Fibroblast of mammary gland (primary cell): ENCODE results near the gene PMS1.
A peak's percentile ranks its signal among the peaks of the same experiment; 100 is the strongest.

Experiments used
- DNase-seq: peaks from one replicate; pipeline ENCODE4 v3.0.0-alpha.2; 2010; ENCODE audit warnings: low read depth
- H3K4me3 ChIP-seq: 2 replicates; pipeline ENCODE4 v1.5.1; 2011; ENCODE audit warnings: low read depth, mild to moderate bottlenecking, low read length, moderate library complexity; ENCODE audit not compliant: control insufficient read depth
- TF ChIP-seq, protein P1 (sequence below): conservative IDR thresholded peaks from 2 replicates; pipeline ENCODE4 v1.5.1; 2011; ENCODE audit warnings: low read depth, low read length, inconsistent platforms; ENCODE audit not compliant: control insufficient read depth, insufficient read depth

Gene PMS1

DNA sequence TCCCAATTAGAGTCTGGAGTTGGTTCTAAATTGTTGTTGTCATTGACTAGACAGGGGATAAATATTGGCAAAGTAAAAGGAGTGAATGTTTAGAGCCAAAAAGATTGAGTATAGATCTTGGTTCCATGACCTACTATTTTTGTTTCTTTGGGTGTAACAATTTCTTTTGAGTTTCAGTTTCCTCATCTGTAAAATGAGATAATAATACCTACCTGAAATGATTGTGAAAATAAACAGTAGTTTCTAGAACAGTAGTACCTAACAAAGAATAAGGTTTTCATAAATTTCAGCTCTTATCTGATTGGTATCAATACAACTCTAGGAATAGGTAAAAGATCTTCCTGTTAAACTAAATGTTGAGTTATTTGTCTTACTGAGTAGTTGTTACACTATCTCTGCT is 56.8 kb downstream of the PMS1 start:
- TF ChIP-seq, protein P1, sequence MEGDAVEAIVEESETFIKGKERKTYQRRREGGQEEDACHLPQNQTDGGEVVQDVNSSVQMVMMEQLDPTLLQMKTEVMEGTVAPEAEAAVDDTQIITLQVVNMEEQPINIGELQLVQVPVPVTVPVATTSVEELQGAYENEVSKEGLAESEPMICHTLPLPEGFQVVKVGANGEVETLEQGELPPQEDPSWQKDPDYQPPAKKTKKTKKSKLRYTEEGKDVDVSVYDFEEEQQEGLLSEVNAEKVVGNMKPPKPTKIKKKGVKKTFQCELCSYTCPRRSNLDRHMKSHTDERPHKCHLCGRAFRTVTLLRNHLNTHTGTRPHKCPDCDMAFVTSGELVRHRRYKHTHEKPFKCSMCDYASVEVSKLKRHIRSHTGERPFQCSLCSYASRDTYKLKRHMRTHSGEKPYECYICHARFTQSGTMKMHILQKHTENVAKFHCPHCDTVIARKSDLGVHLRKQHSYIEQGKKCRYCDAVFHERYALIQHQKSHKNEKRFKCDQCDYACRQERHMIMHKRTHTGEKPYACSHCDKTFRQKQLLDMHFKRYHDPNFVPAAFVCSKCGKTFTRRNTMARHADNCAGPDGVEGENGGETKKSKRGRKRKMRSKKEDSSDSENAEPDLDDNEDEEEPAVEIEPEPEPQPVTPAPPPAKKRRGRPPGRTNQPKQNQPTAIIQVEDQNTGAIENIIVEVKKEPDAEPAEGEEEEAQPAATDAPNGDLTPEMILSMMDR: no peak
- H3K4me3 ChIP-seq: no peak overlapping the region
- DNase-seq: no peak

DNA sequence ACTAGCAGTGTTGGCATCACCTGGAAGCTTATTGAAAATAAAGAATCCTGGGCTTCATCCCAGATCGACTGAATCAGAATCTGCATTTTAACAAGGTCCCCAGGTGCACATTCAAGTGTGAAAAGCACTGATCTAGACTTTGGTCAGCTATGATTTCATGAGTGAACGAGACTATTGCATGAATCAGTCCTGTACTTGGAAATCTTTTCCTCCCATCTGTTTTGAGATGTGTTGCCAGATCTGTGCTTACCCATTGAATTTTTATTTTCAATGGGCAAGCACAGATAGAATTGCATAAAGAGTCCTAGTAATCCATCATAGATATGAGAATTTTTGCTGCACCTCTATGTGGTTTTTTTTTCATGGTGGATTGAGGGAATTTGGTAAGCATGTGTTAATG is 64.0 kb downstream of the PMS1 start:
- peak; percentile 49 for DNase-seq
- TF ChIP-seq, protein P1: no peak
- H3K4me3 ChIP-seq: no peak overlapping the region

GRCh38 chr2:189849550-189849949 is 65.3 kb downstream of the PMS1 start:
- TF ChIP-seq, protein P1: no peak
- DNase-seq: peak; percentile 23
- no peak overlapping the region for H3K4me3 ChIP-seq

- no peak for DNase-seq
- H3K4me3 ChIP-seq: no peak overlapping the region
- TF ChIP-seq, protein P1: no peak
These were observed 67.0 kb downstream of the PMS1 start for GRCh38 chr2:189851174-189851826.

DNA sequence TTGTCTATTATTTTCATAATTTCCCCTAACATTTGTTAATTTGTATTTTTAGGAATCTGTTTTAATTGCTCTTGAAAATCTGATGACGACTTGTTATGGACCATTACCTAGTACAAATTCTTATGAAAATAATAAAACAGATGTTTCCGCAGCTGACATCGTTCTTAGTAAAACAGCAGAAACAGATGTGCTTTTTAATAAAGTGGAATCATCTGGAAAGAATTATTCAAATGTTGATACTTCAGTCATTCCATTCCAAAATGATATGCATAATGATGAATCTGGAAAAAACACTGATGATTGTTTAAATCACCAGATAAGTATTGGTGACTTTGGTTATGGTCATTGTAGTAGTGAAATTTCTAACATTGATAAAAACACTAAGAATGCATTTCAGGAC is 69.9 kb downstream of the PMS1 start:
- H3K4me3 ChIP-seq: no peak overlapping the region
- TF ChIP-seq, protein P1: no peak
- DNase-seq: peak; percentile 72

- peak; percentile 46 for DNase-seq
- H3K4me3 ChIP-seq: no peak overlapping the region
- TF ChIP-seq, protein P1: no peak
These were observed 70.7 kb downstream of the PMS1 start for GRCh38 chr2:189854940-189855339.

- H3K4me3 ChIP-seq: no peak overlapping the region
- TF ChIP-seq, protein P1: no peak
- no peak for DNase-seq
These were observed 74.0 kb downstream of the PMS1 start for GRCh38 chr2:189858291-189858690.
